GM18511 (cell line): ENCODE data around the gene PCDHA11.
"Not testable (repeated sequence)": the region's sequence is repeated elsewhere in the genome, so short reads cannot be mapped to it uniquely, and the experiment has no call there.

Source experiments
- ATAC-seq: cut with Tn5 transposase; IDR thresholded peaks from one replicate; pipeline ENCODE4 v1.9.1; 2021; ENCODE audit warnings: mild to moderate bottlenecking, moderate library complexity; ENCODE audit not compliant: unreplicated experiment

PCDHA11 gene

GRCh38 chr5:140848139-140849102, 20.3 kb upstream of the PCDHA11 start, which contains the start of gene PCDHA9:
Gene PCDHA9, plus strand, starts transcription at chr5:140848382. Its CDS starts 114 bp downstream, at chr5:140848496.
- ATAC-seq = not testable (repeated sequence)

DNA sequence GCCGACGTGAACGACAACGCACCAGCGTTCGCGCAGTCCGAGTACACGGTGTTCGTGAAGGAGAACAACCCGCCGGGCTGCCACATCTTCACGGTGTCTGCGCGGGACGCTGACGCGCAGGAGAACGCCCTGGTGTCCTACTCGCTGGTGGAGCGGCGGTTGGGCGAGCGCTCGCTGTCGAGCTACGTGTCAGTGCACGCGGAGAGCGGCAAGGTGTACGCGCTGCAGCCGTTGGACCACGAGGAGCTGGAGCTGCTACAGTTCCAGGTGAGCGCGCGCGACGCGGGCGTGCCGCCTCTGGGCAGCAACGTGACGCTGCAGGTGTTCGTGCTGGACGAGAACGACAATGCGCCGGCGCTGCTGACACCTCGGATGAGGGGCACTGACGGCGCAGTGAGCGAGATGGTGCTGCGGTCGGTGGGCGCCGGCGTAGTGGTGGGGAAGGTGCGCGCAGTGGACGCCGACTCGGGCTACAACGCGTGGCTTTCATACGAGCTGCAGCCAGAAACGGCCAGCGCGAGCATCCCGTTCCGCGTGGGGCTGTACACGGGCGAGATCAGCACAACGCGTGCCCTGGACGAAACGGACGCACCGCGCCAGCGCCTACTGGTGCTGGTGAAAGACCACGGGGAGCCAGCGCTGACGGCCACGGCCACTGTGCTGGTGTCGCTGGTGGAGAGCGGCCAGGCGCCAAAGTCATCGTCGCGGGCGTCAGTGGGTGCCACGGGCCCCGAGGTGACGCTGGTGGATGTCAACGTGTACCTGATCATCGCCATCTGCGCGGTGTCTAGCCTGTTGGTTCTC, 18.7 kb upstream of the PCDHA11 start:
- ATAC-seq = not testable (repeated sequence)

DNA sequence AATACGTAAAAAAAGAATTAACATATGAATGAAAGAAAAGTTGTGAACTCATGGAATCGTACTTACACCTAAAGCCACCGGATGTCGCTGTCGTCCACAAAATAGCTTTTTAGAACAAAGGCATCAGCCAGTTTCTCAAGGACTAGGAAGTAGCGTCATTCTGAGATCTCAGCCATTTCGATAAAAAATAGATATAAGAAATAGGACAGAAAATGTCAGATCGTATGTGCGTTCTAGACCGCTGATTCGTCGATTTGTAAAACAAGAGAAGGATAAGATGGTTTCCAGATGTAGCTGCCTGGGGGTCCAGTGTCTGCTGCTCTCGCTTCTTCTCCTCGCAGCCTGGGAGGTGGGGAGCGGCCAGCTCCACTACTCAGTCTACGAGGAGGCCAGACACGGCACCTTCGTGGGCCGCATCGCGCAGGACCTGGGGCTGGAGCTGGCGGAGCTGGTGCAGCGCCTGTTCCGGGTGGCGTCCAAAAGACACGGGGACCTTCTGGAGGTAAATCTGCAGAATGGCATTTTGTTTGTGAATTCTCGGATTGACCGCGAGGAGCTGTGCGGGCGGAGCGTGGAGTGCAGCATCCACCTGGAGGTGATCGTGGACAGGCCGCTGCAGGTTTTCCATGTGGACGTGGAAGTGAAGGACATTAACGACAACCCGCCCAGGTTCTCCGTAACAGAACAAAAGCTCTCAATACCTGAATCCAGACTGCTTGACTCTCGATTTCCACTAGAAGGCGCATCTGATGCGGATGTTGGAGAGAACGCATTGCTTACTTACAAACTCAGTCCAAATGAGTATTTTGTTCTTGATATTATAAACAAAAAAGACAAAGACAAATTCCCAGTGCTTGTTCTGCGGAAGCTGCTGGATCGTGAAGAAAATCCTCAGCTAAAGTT, 12.7 kb upstream of the PCDHA11 start, which contains the start of gene PCDHA10:
TSS of gene PCDHA10 (plus strand) at position 126 of the 903 bp plus-strand sequence. CDS start at position 278, 152 bp downstream.
- ATAC-seq = no peak

DNA sequence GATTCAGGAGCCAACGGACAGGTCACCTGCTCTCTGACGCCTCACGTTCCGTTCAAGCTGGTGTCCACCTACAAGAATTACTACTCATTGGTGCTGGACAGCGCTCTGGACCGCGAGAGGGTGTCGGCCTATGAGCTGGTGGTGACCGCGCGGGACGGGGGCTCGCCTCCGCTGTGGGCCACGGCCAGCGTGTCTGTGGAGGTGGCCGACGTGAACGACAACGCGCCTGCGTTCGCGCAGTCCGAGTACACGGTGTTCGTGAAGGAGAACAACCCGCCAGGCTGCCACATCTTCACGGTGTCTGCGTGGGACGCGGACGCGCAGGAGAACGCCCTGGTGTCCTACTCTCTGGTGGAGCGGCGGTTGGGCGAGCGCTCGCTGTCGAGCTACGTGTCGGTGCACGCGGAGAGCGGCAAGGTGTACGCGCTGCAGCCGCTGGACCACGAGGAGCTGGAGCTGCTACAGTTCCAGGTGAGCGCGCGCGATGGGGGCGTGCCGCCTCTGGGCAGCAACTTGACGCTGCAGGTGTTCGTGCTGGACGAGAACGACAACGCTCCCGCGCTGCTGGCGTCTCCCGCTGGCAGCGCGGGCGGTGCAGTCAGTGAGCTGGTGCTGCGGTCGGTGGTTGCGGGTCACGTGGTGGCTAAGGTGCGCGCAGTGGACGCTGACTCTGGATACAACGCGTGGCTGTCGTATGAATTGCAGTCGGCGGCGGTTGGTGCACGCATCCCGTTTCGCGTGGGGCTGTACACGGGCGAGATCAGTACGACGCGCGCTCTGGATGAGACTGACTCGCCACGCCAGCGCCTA, 11.4 kb upstream of the PCDHA11 start:
- no peak for ATAC-seq

GRCh38 chr5:140857987-140858240, 10.8 kb upstream of the PCDHA11 start:
- ATAC-seq = no peak

DNA sequence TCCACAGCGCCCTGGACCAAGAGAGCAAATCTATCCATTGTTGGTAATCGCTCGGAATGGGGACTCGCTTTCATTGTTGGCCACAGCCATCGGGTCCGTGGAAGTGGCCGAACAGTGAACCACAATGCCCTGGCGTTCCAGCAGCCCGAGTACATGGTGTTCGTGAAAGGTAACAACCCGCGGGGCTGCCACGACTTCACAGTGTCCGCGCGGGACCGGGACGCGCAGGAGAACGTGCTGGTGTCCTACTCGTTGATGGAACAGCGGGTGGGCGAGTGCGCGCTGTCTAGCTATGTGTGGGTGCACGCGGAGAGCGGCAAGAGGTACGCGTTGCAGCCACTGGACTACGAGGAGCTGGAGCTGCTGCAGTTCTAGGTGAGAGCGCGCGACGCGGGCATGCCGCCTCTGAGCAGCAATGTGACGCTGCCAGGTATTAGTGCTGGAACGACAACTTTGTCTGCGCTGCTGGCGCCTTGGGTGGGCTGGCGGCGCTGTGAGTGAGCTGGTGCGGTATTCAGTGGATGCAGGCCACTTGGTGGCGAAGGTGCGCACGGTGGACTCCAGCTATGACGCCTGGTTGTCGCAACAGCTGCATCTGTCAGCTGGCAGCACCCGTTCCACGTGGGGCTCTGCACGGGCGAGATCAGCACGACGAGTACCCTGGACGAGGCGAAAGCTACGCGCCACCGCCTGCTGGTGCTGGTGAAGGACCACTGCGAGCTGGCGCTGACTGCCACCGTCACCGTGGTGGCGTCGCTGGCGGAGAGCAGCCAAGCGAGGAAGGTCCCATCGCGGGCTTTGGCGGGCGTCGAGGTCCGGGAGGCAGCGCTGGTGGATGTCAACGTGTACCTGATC, 6.1 kb upstream of the PCDHA11 start:
- no peak for ATAC-seq

- no peak for ATAC-seq
Observed at GRCh38 chr5:140869555-140869886, 764 bp downstream of the PCDHA11 start.

GRCh38 chr5:140870221-140871201, 1.8 kb downstream of the PCDHA11 start:
- no peak for ATAC-seq

- ATAC-seq = no peak
Observed at GRCh38 chr5:140875085-140876065, 6.6 kb downstream of the PCDHA11 start, which contains the start of gene PCDHA12. Gene PCDHA12, plus strand, starts transcription at chr5:140875308. Its CDS starts 165 bp downstream, at chr5:140875473.

GRCh38 chr5:140876541-140877261, 7.9 kb downstream of the PCDHA11 start:
- not testable (repeated sequence) for ATAC-seq

- ATAC-seq = no peak
Observed at GRCh38 chr5:140877262-140877581, 8.5 kb downstream of the PCDHA11 start.

GRCh38 chr5:140881889-140882590, 13.3 kb downstream of the PCDHA11 start, which contains the start of gene PCDHA13:
Gene PCDHA13, plus strand, starts transcription at chr5:140882124. Its CDS starts 145 bp downstream, at chr5:140882269.
- no peak for ATAC-seq

GRCh38 chr5:140882591-140882899, 13.8 kb downstream of the PCDHA11 start:
- no peak for ATAC-seq

- ATAC-seq = no peak
Observed at GRCh38 chr5:140883373-140883772, 14.6 kb downstream of the PCDHA11 start.

- ATAC-seq = no peak
Observed at GRCh38 chr5:140883927-140884697, 15.4 kb downstream of the PCDHA11 start.
